NB4 (cell line): Measurements from ENCODE around the gene EN2.

Experiments used
- CTCF ChIP-seq: IDR thresholded peaks from one replicate; pipeline ENCODE4 v1.5.1; 2012; ENCODE audit warnings: low read depth, low read length
- MAX ChIP-seq: IDR thresholded peaks from 2 replicates; pipeline ENCODE4 v1.6.1; 2011; ENCODE audit warnings: low read depth, low read length
- MYC ChIP-seq: IDR thresholded peaks from 2 replicates; pipeline ENCODE4 v1.6.1; 2011; ENCODE audit warnings: low read depth, low read length
- POLR2A ChIP-seq: IDR thresholded peaks from 2 replicates; pipeline ENCODE4 v1.6.1; 2011; ENCODE audit warnings: mild to moderate bottlenecking; ENCODE audit not compliant: insufficient read length; ENCODE audit errors: extremely low read depth

- no peak for TF ChIP-seq CTCF
- no peak for TF ChIP-seq POLR2A
- no peak for TF ChIP-seq MYC
- no peak for TF ChIP-seq MAX
Measured at GRCh38 chr7:155489862-155490696, 32.1 kb downstream of the EN2 start.
